Limb (tissue), 2 donors: ENCODE data around the gene ZNF785.
"Not testable (repeated sequence)": the region's sequence is repeated elsewhere in the genome, so short reads cannot be mapped to it uniquely, and the experiment has no call there.

ENCODE experiments used
- DNase-seq, 2 donors: peaks; one replicate each; pipeline ENCODE4 v3.0.0-alpha.2; 2016; ENCODE audit errors: extremely low spot score in 2 of 2

The ZNF785 gene

DNA sequence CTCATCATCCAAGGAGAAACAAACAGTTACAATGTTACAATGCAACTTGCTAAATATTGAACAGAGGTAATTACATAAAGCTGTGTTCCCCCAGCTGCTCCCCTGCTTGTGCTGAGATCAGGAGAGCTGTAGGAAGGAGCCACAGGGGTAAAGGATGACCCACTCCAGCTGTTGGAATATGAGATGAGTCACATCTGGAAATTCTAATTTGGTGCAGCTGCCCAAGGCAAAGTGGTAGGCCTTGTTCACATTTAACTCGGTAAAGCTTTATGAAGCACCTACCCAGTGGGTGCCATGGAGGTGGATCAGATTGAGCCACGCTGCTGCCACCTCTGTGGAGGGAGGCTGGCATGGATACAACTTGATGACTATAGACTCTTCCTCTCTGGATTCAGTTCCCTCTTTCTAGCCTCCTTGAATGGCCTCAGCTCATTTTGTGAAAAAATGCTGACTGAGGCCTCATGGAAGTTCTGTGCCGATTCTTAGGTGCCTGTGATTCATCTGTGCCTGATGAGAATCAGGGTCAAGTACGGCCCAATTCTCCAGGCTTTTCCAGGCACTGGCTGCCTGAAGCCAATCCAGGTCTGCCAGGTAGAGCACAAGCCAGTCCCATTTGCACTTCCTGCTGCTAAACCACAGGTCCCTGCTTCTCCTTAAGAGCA is 17.2 kb upstream of the ZNF785 start:
- peak in 1 of 2 donors; percentile 41 for DNase-seq

- no peak for DNase-seq
These were observed 16.5 kb upstream of the ZNF785 start for GRCh38 chr16:30601966-30602365.

- no peak for DNase-seq
These were observed 15.4 kb upstream of the ZNF785 start for GRCh38 chr16:30600929-30601328.

DNA sequence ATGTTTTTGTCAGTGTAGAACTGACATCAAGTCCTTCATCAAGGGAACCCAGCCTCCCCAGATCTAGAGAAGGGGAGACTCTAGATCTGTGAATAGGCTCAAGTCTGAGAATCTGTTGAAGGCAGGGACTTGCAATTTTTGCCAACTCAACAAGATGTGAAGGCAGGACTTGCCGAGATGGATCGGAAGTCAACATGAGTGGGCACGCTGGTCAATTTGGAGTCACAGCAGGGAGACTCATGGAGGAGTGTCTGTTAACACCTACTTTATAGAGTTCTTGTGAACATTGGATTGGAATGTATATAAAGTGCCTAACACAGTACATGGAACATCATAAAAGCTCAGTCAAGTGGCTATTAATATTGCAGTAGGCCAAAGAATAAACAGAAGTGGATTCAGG is 14.7 kb upstream of the ZNF785 start:
- no peak for DNase-seq

DNA sequence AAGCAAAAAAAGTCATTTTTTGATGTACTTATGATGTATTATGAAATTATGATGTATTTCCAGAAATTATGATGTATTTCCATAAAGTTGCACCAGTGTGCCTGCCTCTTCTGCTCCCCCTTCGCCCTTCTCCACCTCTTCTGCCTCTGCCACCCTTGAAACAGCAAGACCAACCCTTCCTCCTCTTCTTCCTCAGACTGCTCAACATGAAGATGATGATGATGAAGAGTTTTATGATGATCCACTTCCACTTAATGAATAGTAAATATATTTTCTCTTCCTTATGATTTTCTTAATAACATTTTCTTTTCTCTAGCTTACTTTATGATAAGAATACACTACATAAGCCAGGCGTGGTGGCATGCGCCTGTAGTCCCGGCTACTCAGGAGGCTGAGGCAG is 7.4 kb upstream of the ZNF785 start:
- DNase-seq: no peak

- DNase-seq: not testable (repeated sequence)
These were observed 5.4 kb upstream of the ZNF785 start for GRCh38 chr16:30590869-30591268.

DNA sequence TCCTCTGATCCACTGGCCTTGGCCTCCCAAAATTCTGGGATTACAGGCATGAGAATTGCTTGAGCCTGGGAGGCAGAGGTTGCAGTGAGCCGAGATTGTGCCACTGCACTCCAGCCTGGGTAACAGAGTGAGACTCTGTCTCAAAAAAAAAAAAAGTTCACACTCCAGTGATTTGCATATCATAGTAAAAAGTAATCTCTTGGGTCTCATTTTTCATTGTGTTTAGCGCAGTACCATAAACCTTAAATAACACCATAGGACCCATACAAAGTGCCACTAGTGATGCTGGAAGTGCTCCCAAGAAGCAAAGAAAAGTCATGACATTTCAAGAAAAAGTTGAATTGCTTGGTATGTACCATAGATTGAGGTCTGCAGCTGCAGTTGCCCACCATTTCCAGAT is 4.1 kb upstream of the ZNF785 start:
- not testable (repeated sequence) for DNase-seq

- no peak for DNase-seq
These were observed 3.2 kb upstream of the ZNF785 start for GRCh38 chr16:30588651-30589050.

DNA sequence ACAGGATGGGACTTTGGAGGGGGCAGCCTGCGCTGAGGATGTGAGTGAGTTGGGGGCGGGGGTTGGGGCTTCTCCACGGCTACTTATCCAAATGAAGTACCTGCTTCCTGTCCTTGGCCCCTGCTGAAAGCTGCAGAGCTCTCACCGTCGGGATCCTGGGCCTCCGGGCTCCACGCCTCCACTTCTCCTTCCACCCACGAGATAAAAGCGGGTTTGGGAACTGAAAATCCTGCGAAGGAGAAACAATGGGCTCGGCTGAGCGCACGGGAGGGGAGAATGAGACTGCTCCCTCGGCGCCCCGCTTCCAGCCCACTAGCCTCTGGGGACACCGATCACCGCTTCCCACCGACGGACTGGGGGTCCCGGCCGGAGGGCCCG is 486 bp downstream of the ZNF785 start:
- no peak for DNase-seq

GRCh38 chr16:30582611-30583340 is 2.7 kb downstream of the ZNF785 start:
- no peak for DNase-seq

GRCh38 chr16:30581457-30581856 is 4.0 kb downstream of the ZNF785 start:
- DNase-seq: no peak

- DNase-seq: no peak
These were observed 10.8 kb downstream of the ZNF785 start for GRCh38 chr16:30574678-30575077.

DNA sequence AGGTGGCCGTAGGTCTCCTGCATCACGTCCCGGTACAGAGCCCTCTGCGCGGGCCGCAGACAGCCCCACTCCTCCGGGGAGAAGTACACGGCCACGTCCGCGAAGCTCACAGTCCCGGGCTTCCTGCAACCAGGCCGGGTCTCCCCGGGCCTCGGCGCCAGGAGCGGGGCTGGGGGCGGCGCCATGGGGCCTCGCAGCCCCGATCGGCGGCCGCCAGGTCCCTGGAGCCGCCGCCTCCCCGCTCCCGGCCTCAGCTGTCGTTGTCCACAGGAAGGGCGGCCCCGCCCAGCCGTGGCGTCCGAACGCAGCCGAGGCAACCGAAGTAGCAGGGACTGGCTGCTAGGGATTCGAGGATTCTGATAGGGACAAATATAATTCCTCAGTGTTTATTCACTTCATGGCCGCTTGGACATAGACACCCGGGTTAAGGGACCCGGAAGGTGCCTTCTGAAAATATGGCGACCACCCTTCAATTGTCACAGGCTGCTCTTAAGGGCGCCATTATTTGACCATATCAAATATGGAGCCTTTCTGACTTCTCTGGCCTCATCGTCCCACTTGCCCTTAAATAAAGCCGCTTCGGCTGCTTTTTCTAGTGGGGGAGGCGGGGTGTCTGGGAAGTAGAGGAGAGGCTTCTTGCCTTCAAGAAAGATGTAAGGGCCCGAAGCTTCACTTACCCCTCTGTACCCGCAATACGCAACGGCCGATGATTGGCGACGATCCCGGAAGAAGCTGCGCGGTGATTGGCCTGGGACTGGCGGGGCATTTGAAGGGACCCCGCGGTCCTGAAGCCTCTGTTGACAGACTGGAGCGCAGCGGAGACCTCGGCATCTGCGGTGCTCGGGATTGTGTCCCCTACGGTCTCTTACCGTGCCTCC is 13.8 kb downstream of the ZNF785 start, which contains the start of gene ZNF688:
ZNF688 (minus strand) TSS at position 270 of the 878 bp plus-strand sequence; CDS start at position 185, 85 bp downstream.
- DNase-seq: peak; percentile 95 to 96

DNA sequence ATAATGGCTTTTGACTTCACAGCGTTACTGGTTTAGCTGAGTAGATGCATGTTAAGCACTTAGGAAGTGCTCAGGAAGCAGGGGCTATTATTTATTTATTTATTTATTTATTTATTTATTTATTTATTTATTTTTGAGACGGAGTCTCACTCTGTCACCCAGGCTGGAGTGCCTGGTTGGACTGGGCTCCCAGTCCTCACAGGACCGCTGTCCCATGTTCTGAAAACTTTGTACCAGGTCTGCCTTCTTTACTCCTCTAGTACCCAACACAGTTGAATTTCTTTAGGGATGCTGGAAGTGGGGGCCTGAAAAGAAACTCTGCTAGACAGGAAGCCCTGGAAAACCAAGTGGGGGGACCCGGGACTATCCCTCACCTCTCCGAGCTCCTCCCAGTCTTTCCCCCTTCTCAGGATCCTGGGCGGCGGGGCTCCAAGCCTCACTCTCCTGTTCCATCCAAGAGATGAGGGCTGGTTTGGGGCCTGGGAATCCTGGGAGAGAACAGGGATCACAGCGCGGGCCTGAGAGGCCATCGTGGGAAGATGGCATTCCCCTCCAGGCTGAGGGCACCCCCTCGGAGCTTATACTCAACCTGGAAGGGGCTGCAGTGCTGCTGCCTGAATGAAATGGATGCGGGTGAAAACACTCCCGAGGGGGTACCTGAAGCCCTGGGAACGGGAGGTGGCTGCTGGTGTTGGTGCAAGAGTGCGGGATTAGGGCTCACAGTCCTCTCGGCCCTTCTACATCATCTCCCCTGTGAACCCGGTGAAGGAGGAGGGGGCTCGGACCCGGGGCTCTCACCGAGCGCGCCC is 14.7 kb downstream of the ZNF785 start:
- peak; percentile 19 to 75 for DNase-seq

GRCh38 chr16:30569746-30570635 is 15.5 kb downstream of the ZNF785 start:
- DNase-seq: no peak

DNA sequence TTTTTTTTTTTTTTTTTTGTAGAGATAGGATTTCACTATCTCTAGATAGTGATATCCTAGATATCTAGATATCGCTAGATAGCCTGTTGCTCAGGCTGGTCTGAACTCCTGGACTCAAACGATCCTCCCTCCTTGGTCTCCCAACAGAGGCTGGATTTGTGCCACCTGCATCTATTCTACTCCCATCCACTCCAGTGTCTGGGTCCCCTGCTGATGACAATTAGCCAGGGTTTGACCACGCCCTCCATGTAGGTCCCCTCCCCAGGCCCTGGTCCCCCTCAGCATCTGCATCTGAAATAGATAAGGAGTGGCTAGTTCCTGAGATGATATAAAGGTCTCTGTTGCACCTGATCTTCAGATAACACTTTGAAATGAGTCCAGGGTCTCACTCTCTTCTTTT is 16.2 kb downstream of the ZNF785 start:
- no peak for DNase-seq

DNA sequence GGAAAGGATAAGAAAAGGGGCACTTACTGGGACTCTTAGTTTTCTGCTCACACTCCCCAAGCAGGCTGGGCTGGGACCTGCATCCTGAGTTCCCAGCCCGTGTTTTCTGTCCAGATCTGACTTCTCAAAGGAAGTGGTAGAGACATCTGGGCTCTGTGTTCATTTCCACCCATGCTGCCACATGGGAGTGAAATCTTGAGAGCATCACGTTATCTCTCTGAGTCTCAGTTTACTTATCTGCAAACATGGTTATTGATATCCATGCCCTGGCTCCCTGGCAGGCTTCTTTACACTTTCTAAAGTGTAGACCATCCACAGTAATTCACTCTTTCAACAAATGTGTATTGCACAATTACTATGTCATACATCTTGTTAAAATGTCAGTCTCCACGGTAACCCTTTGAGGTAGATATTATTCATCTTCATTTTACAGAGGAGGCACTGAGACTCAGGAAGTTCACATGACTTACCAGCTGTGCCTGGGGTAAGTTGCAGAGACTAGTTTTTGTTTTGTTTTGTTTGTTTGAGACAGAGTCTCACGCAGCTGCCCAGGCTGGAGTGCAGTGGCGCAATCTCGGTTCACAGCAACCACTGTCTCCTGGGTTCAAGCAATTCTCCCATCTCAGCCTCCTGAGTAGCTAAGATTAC is 17.4 kb downstream of the ZNF785 start:
- no peak for DNase-seq

- DNase-seq: no peak
These were observed 18.1 kb downstream of the ZNF785 start for GRCh38 chr16:30567160-30567990.

GRCh38 chr16:30566531-30566930 is 19.0 kb downstream of the ZNF785 start:
- DNase-seq: no peak
